GM23248 (cell line): ENCODE data around the gene INPP5A. TPM values are rescaled to one million over a fixed set of nuclear protein-coding genes. Genes with fewer than 3 reads are reported as not detected.

Experiments
- DNase-seq: peaks from one replicate; pipeline ENCODE4 v3.0.0-alpha.2; 2015
- H2AFZ ChIP-seq: fragments of 200-600 bp; sonication (generic); 2 replicates; pipeline ENCODE4 v1.6.1; 2016; ENCODE audit warnings: antibody characterized with exemption
- H3F3A ChIP-seq: fragments of 200-600 bp; sonication (generic); 2 replicates; pipeline ENCODE4 v1.6.1; 2016; ENCODE audit warnings: mild to moderate bottlenecking, antibody characterized with exemption, mixed run types; ENCODE audit not compliant: insufficient read depth
- H3K27ac ChIP-seq: fragments of 200-600 bp; sonication (generic); 2 replicates; pipeline ENCODE4 v1.5.1; 2016; ENCODE audit warnings: mild to moderate bottlenecking
- H3K27me3 ChIP-seq: fragments of 200-600 bp; sonication (generic); replicated peaks from 2 replicates; pipeline ENCODE4 v1.6.1; 2016; ENCODE audit warnings: mild to moderate bottlenecking; ENCODE audit not compliant: insufficient read depth
- H3K36me3 ChIP-seq: fragments of 200-600 bp; sonication (generic); 2 replicates; pipeline ENCODE4 v1.6.1; 2016; ENCODE audit warnings: low read depth, mild to moderate bottlenecking
- H3K4me1 ChIP-seq: fragments of 200-600 bp; sonication (generic); 2 replicates; pipeline ENCODE4 v1.6.1; 2016; ENCODE audit warnings: mild to moderate bottlenecking; ENCODE audit not compliant: insufficient read depth
- H3K4me2 ChIP-seq: fragments of 200-600 bp; sonication (generic); one replicate; pipeline ENCODE4 v1.6.1; 2016; ENCODE audit warnings: mild to moderate bottlenecking; ENCODE audit not compliant: unreplicated experiment
- H3K4me3 ChIP-seq: fragments of 200-600 bp; sonication (generic); 2 replicates; pipeline ENCODE4 v1.5.1; 2016; ENCODE audit warnings: mild to moderate bottlenecking
- H3K79me2 ChIP-seq: fragments of 200-600 bp; sonication (generic); 2 replicates; pipeline ENCODE4 v1.6.1; 2016; ENCODE audit warnings: mild to moderate bottlenecking; ENCODE audit not compliant: insufficient read depth
- H3K9ac ChIP-seq: fragments of 200-600 bp; sonication (generic); 2 replicates; pipeline ENCODE4 v1.6.1; 2016; ENCODE audit warnings: mild to moderate bottlenecking
- H3K9me2 ChIP-seq: fragments of 200-600 bp; sonication (generic); 2 replicates; pipeline ENCODE4 v1.6.1; 2016; ENCODE audit warnings: mixed run types, mild to moderate bottlenecking, moderate library complexity; ENCODE audit not compliant: insufficient read depth
- H3K9me3 ChIP-seq: fragments of 200-600 bp; sonication (generic); one replicate; pipeline ENCODE4 v1.6.1; 2017; ENCODE audit warnings: low read depth
- H4K20me1 ChIP-seq: fragments of 200-600 bp; sonication (generic); 2 replicates; pipeline ENCODE4 v1.6.0; 2016; ENCODE audit not compliant: insufficient read depth
- EZH2 ChIP-seq: fragments of 200-600 bp; sonication (generic); IDR thresholded peaks from 2 replicates; pipeline ENCODE4 v1.6.1; 2018; ENCODE audit warnings: antibody characterized with exemption, mild to moderate bottlenecking; ENCODE audit not compliant: insufficient read depth, poor library complexity, severe bottlenecking
- EZH2phosphoT487 ChIP-seq: fragments of 200-600 bp; sonication (generic); IDR thresholded peaks from 2 replicates; pipeline ENCODE4 v1.6.1; 2018; ENCODE audit warnings: antibody characterized with exemption, moderate library complexity, mild to moderate bottlenecking, low read depth; ENCODE audit not compliant: insufficient read depth
- WGBS, 2 experiments: methylation state at CpG; one replicate each; pipeline ENCODE4 v1.1.6; 2015 to 2017; ENCODE audit warnings: low lambda C conversion rate in 2 of 2, low coverage in 1 of 2; ENCODE audit errors: missing lambda C conversion rate in 2 of 2; 5-methylcytosine and 5-hydroxymethylcytosine counted together
- in situ Hi-C: fragments of 300-500 bp; cut with MboI; formaldehyde crosslinking; loops from 2 replicates; pipeline ENCODE4 v1.15.0; 2020
- polyA plus RNA-seq: library from polyadenylated mRNA; unstranded; fragments of >200 nt; fragmentation: Nextera tagmentation; extraction: Ambion mirVana; gene quantifications from 2 replicates; pipeline ENCODE4 v1.2.1, GENCODE V29; 2016
- total RNA-seq: library from RNA; depleted of rRNA; stranded (reverse); fragments of >200 nt; shearing (Covaris generic); gene quantifications from 2 replicates; pipeline ENCODE4 v1.2.3, GENCODE V29; 2014

Gene INPP5A
- total and polyA plus RNA-seq, 2 experiments from 2014 or later: 2.3 to 35.2 TPM

- peaks cover 96% of the 10 kb centered on the region for H3K79me2 ChIP-seq
- H3K9me3 ChIP-seq: no peaks in the 10 kb centered on the region
- H4K20me1 ChIP-seq: no peaks in the 10 kb centered on the region
- no peak overlapping the region for H3K4me3 ChIP-seq
- no peaks in the 10 kb centered on the region for H3K36me3 ChIP-seq
- no peaks in the 10 kb centered on the region for H3K4me1 ChIP-seq
- DNase-seq: no peak
- H3K9ac ChIP-seq: no peak overlapping the region
- H3K4me2 ChIP-seq: no peak overlapping the region
- no peak overlapping the region for H3K27ac ChIP-seq
- H3K27me3 ChIP-seq: no peaks in the 10 kb centered on the region
- WGBS, 2 experiments: 94 to 98% methylated on average over 19 of the region's 19 CpGs
- TF ChIP-seq EZH2phosphoT487: no peak
- H2AFZ ChIP-seq: no peak overlapping the region
- in situ Hi-C loops: no loop called here
- H3K9me2 ChIP-seq: no peaks in the 10 kb centered on the region
- no peaks in the 10 kb centered on the region for H3F3A ChIP-seq
These were observed 16.7 kb downstream of the INPP5A start for GRCh38 chr10:132554053-132554990.

- Histone ChIP-seq H2AFZ (no peak overlapping the region), H3K9me3 (no peaks in the 10 kb centered on the region), H3K4me1 (0 out of 2 replicates have a peak, but pooled peaks cover 2% of the 10 kb centered on the region), H3K27ac (no peak overlapping the region), H3K27me3 (no peaks in the 10 kb centered on the region), H3K36me3 (no peaks in the 10 kb centered on the region), H3K9ac (no peak overlapping the region), H3K4me2 (no peak overlapping the region), H3K9me2 (no peaks in the 10 kb centered on the region), H4K20me1 (no peaks in the 10 kb centered on the region), H3F3A (no peaks in the 10 kb centered on the region), H3K79me2 (peaks cover 96% of the 10 kb centered on the region), H3K4me3 (no peak overlapping the region)
- WGBS, 2 experiments: 85 to 89% methylated on average over 18 of the region's 18 CpGs
- TF ChIP-seq EZH2phosphoT487 (no peak), EZH2 (no peak)
- in situ Hi-C loops: no loop called here
- no peak for DNase-seq
These were observed 17.5 kb downstream of the INPP5A start for GRCh38 chr10:132554991-132555647.

DNA sequence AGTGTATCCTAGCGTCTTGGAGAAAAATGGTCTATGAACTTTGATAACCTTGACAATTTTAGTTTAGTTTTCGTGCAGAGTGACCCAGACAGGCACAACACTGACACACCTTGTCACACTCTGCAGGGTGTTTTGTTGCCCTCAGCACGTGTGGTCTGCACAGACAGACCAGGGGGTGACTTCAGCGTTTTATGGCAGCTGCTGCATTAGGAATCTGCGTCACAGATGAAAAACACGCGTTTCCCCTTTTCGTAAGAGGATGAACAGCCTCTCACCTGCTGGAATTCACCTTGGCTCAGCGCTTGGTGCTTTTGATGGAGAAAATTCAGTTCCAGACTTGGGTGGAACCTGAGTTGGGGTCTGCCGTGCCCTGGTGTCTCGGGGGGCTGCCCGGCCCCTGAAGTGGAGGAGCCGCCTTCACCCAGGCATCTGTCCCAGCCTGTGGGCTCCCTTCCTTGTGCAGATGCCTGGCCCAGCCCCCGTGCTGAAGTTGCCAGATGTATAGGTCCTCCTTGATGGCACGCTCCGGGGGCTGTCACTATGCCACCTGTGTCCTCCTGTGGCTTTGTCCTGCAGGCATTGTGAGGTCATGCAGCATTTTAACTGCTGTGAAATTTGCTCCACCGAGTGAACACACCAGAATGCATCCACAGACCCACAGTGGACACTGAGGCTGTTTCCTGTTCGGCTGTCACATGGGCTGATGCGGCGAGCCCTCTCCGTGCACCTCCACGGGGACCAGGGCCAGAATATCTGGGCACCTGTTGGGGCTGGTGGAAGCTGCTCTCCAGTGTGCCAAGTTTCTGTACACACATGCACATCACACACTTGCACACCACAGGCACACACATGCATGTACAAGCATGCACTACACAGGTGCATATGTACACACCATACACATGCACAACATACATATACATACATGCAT is 18.3 kb downstream of the INPP5A start:
- DNase-seq: no peak
- H3F3A ChIP-seq: no peaks in the 10 kb centered on the region
- H3K4me3 ChIP-seq: no peak overlapping the region
- no peaks in the 10 kb centered on the region for H3K27me3 ChIP-seq
- TF ChIP-seq EZH2: no peak
- no peak for TF ChIP-seq EZH2phosphoT487
- in situ Hi-C loops: no loop called here
- H4K20me1 ChIP-seq: peaks cover 3% of the 10 kb centered on the region; the same call in 1 of the 2 replicates
- H3K9me3 ChIP-seq: no peaks in the 10 kb centered on the region
- H3K9ac ChIP-seq: no peak overlapping the region
- H3K9me2 ChIP-seq: no peaks in the 10 kb centered on the region
- no peak overlapping the region for H2AFZ ChIP-seq
- no peaks in the 10 kb centered on the region for H3K36me3 ChIP-seq
- no peak overlapping the region for H3K27ac ChIP-seq
- H3K4me2 ChIP-seq: no peak overlapping the region
- WGBS, 2 experiments: 82 to 87% methylated on average over 22 of the region's 22 CpGs
- peaks cover 96% of the 10 kb centered on the region for H3K79me2 ChIP-seq
- peaks cover 9% of the 10 kb centered on the region; the same call in 1 of the 2 replicates for H3K4me1 ChIP-seq

DNA sequence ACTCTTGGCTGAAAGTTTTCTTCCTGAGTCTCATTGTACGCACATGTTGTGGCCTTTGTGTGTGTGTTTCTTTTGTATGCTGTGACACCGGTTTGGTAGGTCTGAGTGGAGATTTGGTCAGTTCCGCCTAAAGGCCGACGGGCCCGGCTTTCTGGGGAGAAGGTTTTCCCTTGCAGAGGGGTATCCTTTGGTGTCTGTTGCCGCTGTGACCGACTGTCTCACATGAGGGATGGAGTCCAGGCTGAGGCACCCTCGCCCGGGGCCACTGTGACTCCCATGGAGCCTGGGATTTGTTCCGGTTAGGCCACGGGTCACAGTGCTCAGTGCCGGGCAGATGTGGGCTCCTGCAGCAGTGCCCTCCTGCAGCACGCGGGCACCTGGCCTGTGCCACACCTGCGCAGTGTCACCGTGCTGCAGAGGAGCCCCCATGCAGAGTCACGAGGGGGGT is 19.4 kb downstream of the INPP5A start:
- Histone ChIP-seq H3K9ac (no peak overlapping the region), H3K27me3 (no peaks in the 10 kb centered on the region), H3K9me3 (no peaks in the 10 kb centered on the region), H4K20me1 (peaks cover 3% of the 10 kb centered on the region; the same call in 1 of the 2 replicates), H3K9me2 (no peaks in the 10 kb centered on the region; the same call in 1 of the 2 replicates), H2AFZ (no peak overlapping the region), H3K4me3 (no peak overlapping the region), H3K4me1 (peaks cover 9% of the 10 kb centered on the region; the same call in 1 of the 2 replicates), H3K79me2 (peaks cover 97% of the 10 kb centered on the region), H3K36me3 (no peaks in the 10 kb centered on the region), H3F3A (no peaks in the 10 kb centered on the region), H3K27ac (no peak overlapping the region), H3K4me2 (no peak overlapping the region)
- in situ Hi-C loops: no loop called here
- DNase-seq: no peak
- TF ChIP-seq EZH2phosphoT487: no peak
- no peak for TF ChIP-seq EZH2
- WGBS, 2 experiments: 87 to 89% methylated on average over 18 of the region's 18 CpGs
